A549 (cell line): ENCODE measurements around the gene TTF2.

ENCODE experiments used
- EP300 ChIP-seq, 2 experiments: fragments of >200 bp; sonication (Bioruptor Twin); formaldehyde crosslinking; IDR thresholded peaks; 2 replicates in 1 of 2; 3 replicates in 1 of 2; pipeline ENCODE4 v1.6.1; 2016 to 2017
- FOSL2 ChIP-seq, 2 experiments: fragments of 450-650 bp in 1 of 2; fragments of >200 bp in 1 of 2; sonication (Bioruptor Twin) in 1 of 2; formaldehyde crosslinking; IDR thresholded peaks; 2 replicates each; pipeline versions ENCODE4 v1.5.0 to v1.6.1; 2016 to 2020; ENCODE audit warnings: mild to moderate bottlenecking in 1 of 2, moderate library complexity in 1 of 2
- MYC ChIP-seq: IDR thresholded peaks from 2 replicates; pipeline ENCODE4 v1.6.1; 2012; ENCODE audit warnings: mild to moderate bottlenecking, inconsistent platforms, low read length, improper control_type of control experiment, borderline replicate concordance
- POLR2A ChIP-seq: IDR thresholded peaks from 2 replicates; pipeline ENCODE4 v1.6.1; 2012; ENCODE audit warnings: mild to moderate bottlenecking, low read length
- RCOR1 ChIP-seq: fragments of 150-350 bp; IDR thresholded peaks from 2 replicates; pipeline ENCODE4 v1.6.1; 2014; ENCODE audit warnings: antibody characterized with exemption, low read length, low read depth
- SMC3 ChIP-seq: fragments of >200 bp; sonication (Bioruptor Twin); formaldehyde crosslinking; IDR thresholded peaks from 3 replicates; pipeline ENCODE4 v1.6.1; 2018; ENCODE audit warnings: inconsistent platforms
- TF ChIP-seq, protein P1 (sequence below): fragments of >200 bp; sonication (Bioruptor Twin); formaldehyde crosslinking; IDR thresholded peaks from 3 replicates; pipeline ENCODE4 v1.5.1; 2016
- TF ChIP-seq, protein P2 (sequence below): fragments of 150-350 bp; IDR thresholded peaks from 2 replicates; pipeline ENCODE4 v1.6.1; 2014; ENCODE audit warnings: low read depth, mild to moderate bottlenecking, low read length
- TF ChIP-seq, protein P3 (sequence below): IDR thresholded peaks from 2 replicates; pipeline ENCODE4 v1.6.1; 2012

DNA sequence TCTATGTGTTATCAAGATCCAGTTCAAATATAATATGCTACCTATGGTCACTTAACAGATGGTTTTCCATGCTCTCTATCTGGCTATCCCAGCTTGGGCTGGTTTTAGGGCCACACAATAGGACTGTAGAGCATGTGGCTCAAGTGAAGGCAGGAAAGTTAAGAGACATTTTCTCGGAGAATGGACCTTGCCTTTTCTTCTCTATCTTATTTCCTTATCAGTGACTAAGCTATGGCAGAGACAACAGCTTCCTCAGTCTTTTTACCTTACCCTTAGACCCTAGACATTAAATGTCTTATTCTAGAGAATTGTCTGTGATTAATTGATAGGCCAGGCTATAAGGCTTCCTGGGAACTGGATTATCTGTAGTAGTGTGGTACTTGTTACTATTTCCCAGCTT lies 30.4 kb upstream of the TTF2 start:
- TF ChIP-seq, protein P1, sequence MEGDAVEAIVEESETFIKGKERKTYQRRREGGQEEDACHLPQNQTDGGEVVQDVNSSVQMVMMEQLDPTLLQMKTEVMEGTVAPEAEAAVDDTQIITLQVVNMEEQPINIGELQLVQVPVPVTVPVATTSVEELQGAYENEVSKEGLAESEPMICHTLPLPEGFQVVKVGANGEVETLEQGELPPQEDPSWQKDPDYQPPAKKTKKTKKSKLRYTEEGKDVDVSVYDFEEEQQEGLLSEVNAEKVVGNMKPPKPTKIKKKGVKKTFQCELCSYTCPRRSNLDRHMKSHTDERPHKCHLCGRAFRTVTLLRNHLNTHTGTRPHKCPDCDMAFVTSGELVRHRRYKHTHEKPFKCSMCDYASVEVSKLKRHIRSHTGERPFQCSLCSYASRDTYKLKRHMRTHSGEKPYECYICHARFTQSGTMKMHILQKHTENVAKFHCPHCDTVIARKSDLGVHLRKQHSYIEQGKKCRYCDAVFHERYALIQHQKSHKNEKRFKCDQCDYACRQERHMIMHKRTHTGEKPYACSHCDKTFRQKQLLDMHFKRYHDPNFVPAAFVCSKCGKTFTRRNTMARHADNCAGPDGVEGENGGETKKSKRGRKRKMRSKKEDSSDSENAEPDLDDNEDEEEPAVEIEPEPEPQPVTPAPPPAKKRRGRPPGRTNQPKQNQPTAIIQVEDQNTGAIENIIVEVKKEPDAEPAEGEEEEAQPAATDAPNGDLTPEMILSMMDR: no peak
- TF ChIP-seq POLR2A (no peak), SMC3 (no peak), EP300 (IDR thresholded peaks at IDR 0.05) (no peak), RCOR1 (no peak), FOSL2 (IDR thresholded peaks at IDR 0.05) (no peak), FOSL2 (CRISPR knock-in tag; IDR thresholded peaks at IDR 0.05) (no peak), MYC (no peak)
- TF ChIP-seq, protein P2, sequence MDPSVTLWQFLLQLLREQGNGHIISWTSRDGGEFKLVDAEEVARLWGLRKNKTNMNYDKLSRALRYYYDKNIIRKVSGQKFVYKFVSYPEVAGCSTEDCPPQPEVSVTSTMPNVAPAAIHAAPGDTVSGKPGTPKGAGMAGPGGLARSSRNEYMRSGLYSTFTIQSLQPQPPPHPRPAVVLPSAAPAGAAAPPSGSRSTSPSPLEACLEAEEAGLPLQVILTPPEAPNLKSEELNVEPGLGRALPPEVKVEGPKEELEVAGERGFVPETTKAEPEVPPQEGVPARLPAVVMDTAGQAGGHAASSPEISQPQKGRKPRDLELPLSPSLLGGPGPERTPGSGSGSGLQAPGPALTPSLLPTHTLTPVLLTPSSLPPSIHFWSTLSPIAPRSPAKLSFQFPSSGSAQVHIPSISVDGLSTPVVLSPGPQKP: no peak
- TF ChIP-seq, protein P3, sequence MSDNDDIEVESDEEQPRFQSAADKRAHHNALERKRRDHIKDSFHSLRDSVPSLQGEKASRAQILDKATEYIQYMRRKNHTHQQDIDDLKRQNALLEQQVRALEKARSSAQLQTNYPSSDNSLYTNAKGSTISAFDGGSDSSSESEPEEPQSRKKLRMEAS: no peak
